ENCODE results near the gene PTPRD. TPM values are rescaled to one million over a fixed set of nuclear protein-coding genes. Genes with fewer than 3 reads are reported as not detected.

The PTPRD gene
- total and polyA plus RNA-seq, 2 of the 4 experiments (the other 2 are of a cell fraction): 0.07 to 0.18 TPM

DNA sequence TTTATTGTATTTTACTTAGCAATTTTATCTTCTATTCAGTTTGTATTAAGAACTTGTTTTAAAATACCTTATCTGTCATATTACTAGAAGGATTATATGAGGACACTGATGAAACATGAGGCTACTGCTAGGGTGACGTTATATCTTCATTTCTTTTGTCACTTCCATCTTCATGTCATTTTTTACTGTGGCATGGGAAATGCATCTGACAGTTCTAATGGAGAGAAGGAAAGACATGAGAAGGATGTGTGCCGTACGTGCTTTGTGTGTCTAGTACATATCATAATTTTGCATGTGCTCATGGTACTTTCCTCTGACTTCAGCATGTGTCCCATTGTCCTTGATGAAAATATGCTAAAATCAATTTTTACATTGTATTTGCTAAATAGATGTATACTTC, 258.2 kb downstream of the PTPRD start:
- BruUV-seq (replicated peaks): no TSS peak
- Histone ChIP-seq H4K8ac (ENCODE audit: low read depth in 2 of 2, low read length in 2 of 2) (no peak overlapping the region), H3K56ac (ENCODE audit: extremely low read depth, insufficient read depth, low read length) (no peak overlapping the region), H3K79me1 (ENCODE audit: low read depth in 1 of 2, low read length in 2 of 2) (no peaks in the 10 kb centered on the region), H3K27me3 (ENCODE audit: control insufficient read depth, insufficient read depth, low read length) (no peaks in the 10 kb centered on the region), H3K4ac (ENCODE audit: low read depth, low read length) (no peak overlapping the region), H2BK15ac (ENCODE audit: low read depth, low read length) (no peak overlapping the region), H3K14ac (replicated peaks; ENCODE audit: low read depth, low read length) (no peak overlapping the region), H3K27ac (ENCODE audit: insufficient read depth, low read length) (no peak overlapping the region), H3K9me1 (ENCODE audit: insufficient read depth, low read length) (no peaks in the 10 kb centered on the region), H3K4me1 (ENCODE audit: control insufficient read depth, insufficient read depth, low read length) (no peaks in the 10 kb centered on the region), H3K36me3 (ENCODE audit: control insufficient read depth, insufficient read depth, low read length) (no peaks in the 10 kb centered on the region), H4K20me1 (ENCODE audit: insufficient read depth, low read length) (no peaks in the 10 kb centered on the region), H4K91ac (ENCODE audit: insufficient read depth, low read depth, low read length) (no peak overlapping the region), H2BK120ac (ENCODE audit: low read depth, low read length) (no peak overlapping the region), H4K5ac (ENCODE audit: low read depth, low read length) (no peak overlapping the region), H2AFZ (replicated peaks; ENCODE audit: low read length, poor library complexity) (no peak overlapping the region), H3K18ac (ENCODE audit: low read depth, low read length) (no peak overlapping the region), H3K9me3 (ENCODE audit: control insufficient read depth, insufficient read depth, low read length) (no peaks in the 10 kb centered on the region), H2AK5ac (ENCODE audit: low read depth, low read length) (no peak overlapping the region), H2BK5ac (ENCODE audit: low read depth, low read length, poor library complexity, severe bottlenecking) (no peak overlapping the region), H2AK9ac (replicated peaks; ENCODE audit: low read depth, low read length, poor library complexity) (no peak overlapping the region), H3K4me2 (ENCODE audit: low read depth, low read length) (no peak overlapping the region), H2BK20ac (ENCODE audit: low read depth, low read length) (no peak overlapping the region), H3K4me3 (ENCODE audit: insufficient read depth, low read depth, low read length) (no peak overlapping the region), H3K23ac (ENCODE audit: low read depth, low read length) (no peak overlapping the region), H3K9ac (ENCODE audit: low read depth, low read length) (no peak overlapping the region)
- no peak for DNase-seq
- ChIA-PET POLR2A (ENCODE audit: unreplicated experiment) (no interaction called here), CTCF (no interaction called here)
- WGBS, 2 experiments (ENCODE audit: extremely low coverage in 2 of 2, insufficient read length in 1 of 2): no CpG with 5 or more reads among the region's 3 CpGs
- in situ Hi-C loops (cut with MboI; ENCODE audit: low sequenced_read_pairs) (no loop called here), dilution Hi-C loops (cut with HindIII; ENCODE audit: low sequenced_read_pairs, unreplicated experiment) (no loop called here), intact Hi-C loops (cut with micrococcal nuclease) (no loop called here)
- no peak for ATAC-seq (ENCODE audit: low read depth)
- TF ChIP-seq SMC3 (IDR thresholded peaks at IDR 0.05; ENCODE audit: low read depth, low read length): no peak
- TF ChIP-seq RAD21 (IDR thresholded peaks at IDR 0.05; ENCODE audit: low read length): no peak
- no peak for TF ChIP-seq POLR2A (IDR thresholded peaks at IDR 0.05; ENCODE audit: low read depth, low read length)
- TF ChIP-seq MAFK (IDR thresholded peaks at IDR 0.05; ENCODE audit: low read depth, low read length): no peak
- TF ChIP-seq, protein P1, sequence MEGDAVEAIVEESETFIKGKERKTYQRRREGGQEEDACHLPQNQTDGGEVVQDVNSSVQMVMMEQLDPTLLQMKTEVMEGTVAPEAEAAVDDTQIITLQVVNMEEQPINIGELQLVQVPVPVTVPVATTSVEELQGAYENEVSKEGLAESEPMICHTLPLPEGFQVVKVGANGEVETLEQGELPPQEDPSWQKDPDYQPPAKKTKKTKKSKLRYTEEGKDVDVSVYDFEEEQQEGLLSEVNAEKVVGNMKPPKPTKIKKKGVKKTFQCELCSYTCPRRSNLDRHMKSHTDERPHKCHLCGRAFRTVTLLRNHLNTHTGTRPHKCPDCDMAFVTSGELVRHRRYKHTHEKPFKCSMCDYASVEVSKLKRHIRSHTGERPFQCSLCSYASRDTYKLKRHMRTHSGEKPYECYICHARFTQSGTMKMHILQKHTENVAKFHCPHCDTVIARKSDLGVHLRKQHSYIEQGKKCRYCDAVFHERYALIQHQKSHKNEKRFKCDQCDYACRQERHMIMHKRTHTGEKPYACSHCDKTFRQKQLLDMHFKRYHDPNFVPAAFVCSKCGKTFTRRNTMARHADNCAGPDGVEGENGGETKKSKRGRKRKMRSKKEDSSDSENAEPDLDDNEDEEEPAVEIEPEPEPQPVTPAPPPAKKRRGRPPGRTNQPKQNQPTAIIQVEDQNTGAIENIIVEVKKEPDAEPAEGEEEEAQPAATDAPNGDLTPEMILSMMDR (conservative IDR thresholded peaks at IDR 0.05; ENCODE audit: low read depth, low read length): no peak
- TF ChIP-seq CEBPB (IDR thresholded peaks at IDR 0.05; ENCODE audit: low read depth, low read length): no peak
- no peak for TF ChIP-seq NFE2L2 (IDR thresholded peaks at IDR 0.05; ENCODE audit: low read depth, low read length)
- TF ChIP-seq CHD1 (IDR thresholded peaks at IDR 0.05; ENCODE audit: low read depth, low read length): no peak
- no peak for TF ChIP-seq BHLHE40 (IDR thresholded peaks at IDR 0.05; ENCODE audit: low read depth, low read length)
- TF ChIP-seq, protein P2, sequence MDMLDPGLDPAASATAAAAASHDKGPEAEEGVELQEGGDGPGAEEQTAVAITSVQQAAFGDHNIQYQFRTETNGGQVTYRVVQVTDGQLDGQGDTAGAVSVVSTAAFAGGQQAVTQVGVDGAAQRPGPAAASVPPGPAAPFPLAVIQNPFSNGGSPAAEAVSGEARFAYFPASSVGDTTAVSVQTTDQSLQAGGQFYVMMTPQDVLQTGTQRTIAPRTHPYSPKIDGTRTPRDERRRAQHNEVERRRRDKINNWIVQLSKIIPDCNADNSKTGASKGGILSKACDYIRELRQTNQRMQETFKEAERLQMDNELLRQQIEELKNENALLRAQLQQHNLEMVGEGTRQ (IDR thresholded peaks at IDR 0.05; ENCODE audit: low read depth, low read length): no peak
- TF ChIP-seq, protein P3, sequence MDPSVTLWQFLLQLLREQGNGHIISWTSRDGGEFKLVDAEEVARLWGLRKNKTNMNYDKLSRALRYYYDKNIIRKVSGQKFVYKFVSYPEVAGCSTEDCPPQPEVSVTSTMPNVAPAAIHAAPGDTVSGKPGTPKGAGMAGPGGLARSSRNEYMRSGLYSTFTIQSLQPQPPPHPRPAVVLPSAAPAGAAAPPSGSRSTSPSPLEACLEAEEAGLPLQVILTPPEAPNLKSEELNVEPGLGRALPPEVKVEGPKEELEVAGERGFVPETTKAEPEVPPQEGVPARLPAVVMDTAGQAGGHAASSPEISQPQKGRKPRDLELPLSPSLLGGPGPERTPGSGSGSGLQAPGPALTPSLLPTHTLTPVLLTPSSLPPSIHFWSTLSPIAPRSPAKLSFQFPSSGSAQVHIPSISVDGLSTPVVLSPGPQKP (IDR thresholded peaks at IDR 0.05; ENCODE audit: borderline replicate concordance, low read depth, low read length): no peak
- no peak for TF ChIP-seq RCOR1 (IDR thresholded peaks at IDR 0.05; ENCODE audit: insufficient replicate concordance, low read length)
- TF ChIP-seq FOS (IDR thresholded peaks at IDR 0.05; ENCODE audit: low read depth, low read length): no peak
- no peak for TF ChIP-seq RFX5 (IDR thresholded peaks at IDR 0.05; ENCODE audit: low read depth, low read length)
- TF ChIP-seq MAZ (IDR thresholded peaks at IDR 0.05; ENCODE audit: borderline replicate concordance, low read depth, low read length): no peak
- TF ChIP-seq MXI1 (IDR thresholded peaks at IDR 0.05; ENCODE audit: borderline replicate concordance, low read depth, low read length): no peak
